SK-N-SH treated with all-trans-retinoic acid at 6 μM for 48 hours (cell line): ENCODE measurements around the gene LCN6.
"Not testable (repeated sequence)": the region's sequence is repeated elsewhere in the genome, so short reads cannot be mapped to it uniquely, and the experiment has no call there.

Experiments used
- ATAC-seq: fragments of 200-7000 bp; cut with Tn5 transposase; 3 replicates; pipeline ENCODE4 v1.9.1; 2020; ENCODE audit warnings: mild to moderate bottlenecking, moderate library complexity
- CREB5 ChIP-seq: fragments of 250-450 bp; sonication (Bioruptor Pico); IDR thresholded peaks from 2 replicates; pipeline ENCODE4 v1.5.1; 2020; ENCODE audit warnings: low read depth, mild to moderate bottlenecking, moderate library complexity
- CSDC2 ChIP-seq: fragments of 250-450 bp; sonication (Bioruptor Pico); IDR thresholded peaks from 2 replicates; pipeline ENCODE4 v1.5.0; 2020; ENCODE audit warnings: mild to moderate bottlenecking, moderate library complexity
- ESRRG ChIP-seq: fragments of 250-450 bp; sonication (Bioruptor Pico); IDR thresholded peaks from 2 replicates; pipeline ENCODE4 v1.6.1; 2021; ENCODE audit warnings: mild to moderate bottlenecking
- GLIS3 ChIP-seq: fragments of 250-450 bp; sonication (Bioruptor Pico); IDR thresholded peaks from 2 replicates; pipeline ENCODE4 v1.5.0; 2020; ENCODE audit warnings: mild to moderate bottlenecking, moderate library complexity
- ISL1 ChIP-seq: fragments of 250-450 bp; sonication (Bioruptor Pico); IDR thresholded peaks from 2 replicates; pipeline ENCODE4 v2.1.2; 2022; ENCODE audit warnings: mild to moderate bottlenecking, moderate library complexity
- OSR1 ChIP-seq: fragments of 250-450 bp; sonication (Bioruptor Pico); IDR thresholded peaks from 2 replicates; pipeline ENCODE4 v1.8.0; 2022; ENCODE audit warnings: moderate library complexity, mild to moderate bottlenecking, inconsistent platforms
- POU6F1 ChIP-seq: fragments of 250-450 bp; sonication (Bioruptor Pico); IDR thresholded peaks from 2 replicates; pipeline ENCODE4 v1.8.0; 2021; ENCODE audit warnings: low read depth, mild to moderate bottlenecking, moderate library complexity, borderline replicate concordance
- PPARA ChIP-seq: fragments of 250-450 bp; sonication (Bioruptor Pico); IDR thresholded peaks from 2 replicates; pipeline ENCODE4 v1.5.0; 2020; ENCODE audit warnings: mild to moderate bottlenecking, borderline replicate concordance
- RARB ChIP-seq: fragments of 250-450 bp; sonication (Bioruptor Pico); IDR thresholded peaks from 2 replicates; pipeline ENCODE4 v1.8.0; 2021; ENCODE audit warnings: mild to moderate bottlenecking, moderate library complexity
- SNAI2 ChIP-seq: fragments of 250-450 bp; sonication (Bioruptor Pico); IDR thresholded peaks from 2 replicates; pipeline ENCODE4 v1.5.0; 2020; ENCODE audit warnings: mild to moderate bottlenecking, moderate library complexity
- TCF4 ChIP-seq: fragments of 250-450 bp; sonication (Bioruptor Pico); IDR thresholded peaks from 2 replicates; pipeline ENCODE4 v1.8.0; 2021; ENCODE audit warnings: mild to moderate bottlenecking, moderate library complexity, borderline replicate concordance
- TOX ChIP-seq: fragments of 250-450 bp; sonication (Bioruptor Pico); IDR thresholded peaks from 2 replicates; pipeline ENCODE4 v1.8.0; 2021; ENCODE audit warnings: mild to moderate bottlenecking, moderate library complexity, borderline replicate concordance
- TSHZ2 ChIP-seq: fragments of 250-450 bp; sonication (Bioruptor Pico); IDR thresholded peaks from 2 replicates; pipeline ENCODE4 v1.5.0; 2020; ENCODE audit warnings: mild to moderate bottlenecking, moderate library complexity
- ZC3H10 ChIP-seq: fragments of 250-450 bp; sonication (Bioruptor Pico); IDR thresholded peaks from 2 replicates; pipeline ENCODE4 v1.5.1; 2021; ENCODE audit warnings: mild to moderate bottlenecking, moderate library complexity
- ZFP3 ChIP-seq: fragments of 250-450 bp; sonication (Bioruptor Pico); IDR thresholded peaks from 2 replicates; pipeline ENCODE4 v1.5.0; 2020; ENCODE audit warnings: mild to moderate bottlenecking, moderate library complexity
- ZFP30 ChIP-seq: fragments of 450-650 bp; formaldehyde crosslinking; IDR thresholded peaks from 2 replicates; pipeline ENCODE4 v1.5.0; 2022; ENCODE audit warnings: mild to moderate bottlenecking, moderate library complexity
- ZNF565 ChIP-seq: fragments of 450-650 bp; formaldehyde crosslinking; conservative IDR thresholded peaks from 2 replicates; pipeline ENCODE4 v1.5.0; 2020; ENCODE audit warnings: low read depth, mild to moderate bottlenecking, moderate library complexity
- ZNF8 ChIP-seq: fragments of 450-650 bp; formaldehyde crosslinking; IDR thresholded peaks from 2 replicates; pipeline ENCODE4 v1.5.0; 2020; ENCODE audit warnings: mild to moderate bottlenecking, moderate library complexity
- TF ChIP-seq, protein P1 (sequence below): fragments of 250-450 bp; sonication (Bioruptor Pico); IDR thresholded peaks from 2 replicates; pipeline ENCODE4 v1.5.1; 2021; ENCODE audit warnings: mild to moderate bottlenecking, moderate library complexity
- TF ChIP-seq, protein P2 (sequence below): fragments of 250-450 bp; sonication (Bioruptor Pico); IDR thresholded peaks from 2 replicates; pipeline ENCODE4 v1.8.0; 2020; ENCODE audit warnings: mild to moderate bottlenecking, moderate library complexity, borderline replicate concordance

Gene LCN6

DNA sequence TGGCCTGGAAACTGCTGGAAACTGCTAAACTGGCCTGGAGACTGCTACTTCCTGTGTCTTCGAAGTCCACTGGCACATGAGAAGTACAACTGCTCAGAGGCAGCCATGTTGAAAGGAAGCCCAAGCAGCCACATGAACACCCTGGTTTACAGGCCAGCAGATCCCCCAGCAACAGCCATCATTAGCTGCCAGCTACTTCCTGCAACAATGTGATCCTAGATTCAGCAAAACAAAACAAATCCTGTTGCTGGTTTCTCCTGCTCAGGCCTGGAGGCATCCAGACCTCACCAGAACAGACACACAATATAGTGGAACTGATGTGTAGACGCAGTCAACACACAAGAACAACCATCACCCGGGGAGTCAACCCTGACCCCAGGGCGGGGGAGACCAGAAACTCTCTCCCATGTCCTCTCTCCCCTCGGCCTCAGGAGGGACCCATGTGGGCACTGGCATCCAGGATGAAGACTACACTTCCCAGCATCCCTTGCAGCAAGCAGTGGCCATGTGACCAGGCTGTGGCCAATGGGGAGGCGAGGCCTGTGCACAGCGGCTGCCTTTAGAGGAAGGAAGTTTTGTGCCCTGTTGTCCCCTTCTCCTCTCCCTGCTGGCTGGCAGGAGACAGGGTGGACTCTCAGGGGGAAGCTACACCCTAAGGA, 25.2 kb upstream of the LCN6 start:
- TF ChIP-seq ZNF565 (CRISPR knock-in tag) = peak; percentile 99
- TF ChIP-seq ZFP30 = no peak
- no peak for TF ChIP-seq PPARA (CRISPR knock-in tag)
- no peak for TF ChIP-seq ZNF8 (CRISPR knock-in tag)
- TF ChIP-seq OSR1 (CRISPR knock-in tag) = no peak
- TF ChIP-seq CSDC2 (CRISPR knock-in tag) = no peak
- no peak for TF ChIP-seq ZFP3 (CRISPR knock-in tag)
- TF ChIP-seq SNAI2 (CRISPR knock-in tag) = no peak
- TF ChIP-seq, all 23 proteins: peak for 1
- peak; percentile 86 for ATAC-seq

DNA sequence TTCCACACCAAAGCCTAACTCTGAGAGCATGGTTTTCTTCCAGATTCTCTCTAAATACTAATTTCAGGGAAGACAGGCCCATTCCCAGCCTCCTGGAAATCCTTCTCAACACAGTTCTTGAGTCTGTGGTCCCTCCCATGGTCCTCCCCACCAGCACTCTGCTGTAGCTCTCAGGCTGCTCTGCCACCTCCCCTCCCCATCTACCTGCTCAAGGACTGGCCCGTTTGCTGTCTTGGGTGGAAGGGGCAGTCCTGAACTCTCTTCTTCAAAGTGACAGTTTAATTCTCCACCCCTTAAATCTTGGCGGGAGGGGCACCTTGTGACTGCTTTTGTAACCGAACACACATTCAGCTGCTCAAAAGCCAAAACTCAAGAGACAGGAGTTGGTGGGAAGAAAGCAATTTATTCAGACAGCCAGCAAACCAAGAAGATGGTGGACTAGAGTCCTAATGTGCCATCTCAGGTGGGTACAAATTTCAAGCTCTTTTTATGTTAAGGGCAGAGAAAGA, 23.6 kb upstream of the LCN6 start:
- TF ChIP-seq, protein P1, sequence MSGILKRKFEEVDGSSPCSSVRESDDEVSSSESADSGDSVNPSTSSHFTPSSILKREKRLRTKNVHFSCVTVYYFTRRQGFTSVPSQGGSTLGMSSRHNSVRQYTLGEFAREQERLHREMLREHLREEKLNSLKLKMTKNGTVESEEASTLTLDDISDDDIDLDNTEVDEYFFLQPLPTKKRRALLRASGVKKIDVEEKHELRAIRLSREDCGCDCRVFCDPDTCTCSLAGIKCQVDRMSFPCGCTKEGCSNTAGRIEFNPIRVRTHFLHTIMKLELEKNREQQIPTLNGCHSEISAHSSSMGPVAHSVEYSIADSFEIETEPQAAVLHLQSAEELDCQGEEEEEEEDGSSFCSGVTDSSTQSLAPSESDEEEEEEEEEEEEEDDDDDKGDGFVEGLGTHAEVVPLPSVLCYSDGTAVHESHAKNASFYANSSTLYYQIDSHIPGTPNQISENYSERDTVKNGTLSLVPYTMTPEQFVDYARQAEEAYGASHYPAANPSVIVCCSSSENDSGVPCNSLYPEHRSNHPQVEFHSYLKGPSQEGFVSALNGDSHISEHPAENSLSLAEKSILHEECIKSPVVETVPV = no peak
- no peak for TF ChIP-seq TCF4 (CRISPR knock-in tag)
- TF ChIP-seq, protein P2, sequence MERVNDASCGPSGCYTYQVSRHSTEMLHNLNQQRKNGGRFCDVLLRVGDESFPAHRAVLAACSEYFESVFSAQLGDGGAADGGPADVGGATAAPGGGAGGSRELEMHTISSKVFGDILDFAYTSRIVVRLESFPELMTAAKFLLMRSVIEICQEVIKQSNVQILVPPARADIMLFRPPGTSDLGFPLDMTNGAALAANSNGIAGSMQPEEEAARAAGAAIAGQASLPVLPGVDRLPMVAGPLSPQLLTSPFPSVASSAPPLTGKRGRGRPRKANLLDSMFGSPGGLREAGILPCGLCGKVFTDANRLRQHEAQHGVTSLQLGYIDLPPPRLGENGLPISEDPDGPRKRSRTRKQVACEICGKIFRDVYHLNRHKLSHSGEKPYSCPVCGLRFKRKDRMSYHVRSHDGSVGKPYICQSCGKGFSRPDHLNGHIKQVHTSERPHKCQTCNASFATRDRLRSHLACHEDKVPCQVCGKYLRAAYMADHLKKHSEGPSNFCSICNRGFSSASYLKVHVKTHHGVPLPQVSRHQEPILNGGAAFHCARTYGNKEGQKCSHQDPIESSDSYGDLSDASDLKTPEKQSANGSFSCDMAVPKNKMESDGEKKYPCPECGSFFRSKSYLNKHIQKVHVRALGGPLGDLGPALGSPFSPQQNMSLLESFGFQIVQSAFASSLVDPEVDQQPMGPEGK (CRISPR knock-in tag) = no peak
- no peak for TF ChIP-seq ZC3H10 (CRISPR knock-in tag)
- TF ChIP-seq POU6F1 (CRISPR knock-in tag) = no peak
- TF ChIP-seq TOX (CRISPR knock-in tag) = no peak
- no peak for TF ChIP-seq GLIS3 (CRISPR knock-in tag)
- TF ChIP-seq TSHZ2 (CRISPR knock-in tag) = no peak
- TF ChIP-seq OSR1 (CRISPR knock-in tag) = no peak
- no peak for TF ChIP-seq ZFP3 (CRISPR knock-in tag)
- no peak for TF ChIP-seq ZNF8 (CRISPR knock-in tag)
- no peak for TF ChIP-seq RARB (CRISPR knock-in tag)
- TF ChIP-seq ISL1 (CRISPR knock-in tag) = no peak
- TF ChIP-seq CREB5 (CRISPR knock-in tag) = no peak
- no peak for TF ChIP-seq SNAI2 (CRISPR knock-in tag)
- TF ChIP-seq ESRRG (CRISPR knock-in tag) = no peak
- ATAC-seq = no peak

DNA sequence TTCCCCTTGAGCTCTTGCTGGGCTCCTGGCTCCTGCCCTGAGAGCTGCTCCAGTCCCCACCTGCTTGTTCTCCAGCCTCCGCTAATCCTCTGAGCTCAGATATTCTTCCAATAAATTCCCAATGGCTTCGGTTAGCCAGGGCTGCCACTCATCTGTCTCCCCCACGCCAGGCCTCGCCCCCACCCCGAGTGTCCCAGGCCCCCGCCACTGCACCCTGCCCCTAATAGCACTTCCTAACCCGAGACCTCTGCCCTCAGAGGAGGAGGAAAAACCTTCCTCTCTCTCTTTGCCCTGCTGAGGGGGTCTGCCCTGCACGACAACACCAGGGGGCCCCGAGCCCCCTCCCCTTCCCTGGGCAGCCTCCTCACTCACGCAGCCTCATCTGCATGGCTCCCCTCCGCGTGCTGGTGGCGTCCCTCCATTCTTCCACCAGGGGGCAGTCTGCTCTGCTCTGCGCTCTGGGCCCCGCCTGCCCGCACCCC, 21.4 kb upstream of the LCN6 start:
- ATAC-seq = peak; percentile 90
- TF ChIP-seq, protein P2 (CRISPR knock-in tag) = no peak
- TF ChIP-seq POU6F1 (CRISPR knock-in tag) (no peak), CREB5 (CRISPR knock-in tag) (no peak)

- ATAC-seq = not testable (repeated sequence)
Observed at GRCh38 chr9:136766410-136767120, 18.2 kb upstream of the LCN6 start.
